ENCODE data around the gene FLT3LG.
A peak's percentile ranks its signal among the peaks of the same experiment; 100 is the strongest.

Gene FLT3LG

GRCh38 chr19:49487277-49488045 lies 13.4 kb downstream of the FLT3LG start, which contains the start of gene RPL13A:
RPL13A (plus strand) TSS chr19:49487608; CDS start chr19:49487630, 22 bp downstream.
- in situ Hi-C loops (cut with MboI; ENCODE audit: low pct_unique_long_range_greater_than_20kb, low sequenced_read_pairs, unreplicated experiment), result no loop called here
- TF ChIP-seq, protein P1, sequence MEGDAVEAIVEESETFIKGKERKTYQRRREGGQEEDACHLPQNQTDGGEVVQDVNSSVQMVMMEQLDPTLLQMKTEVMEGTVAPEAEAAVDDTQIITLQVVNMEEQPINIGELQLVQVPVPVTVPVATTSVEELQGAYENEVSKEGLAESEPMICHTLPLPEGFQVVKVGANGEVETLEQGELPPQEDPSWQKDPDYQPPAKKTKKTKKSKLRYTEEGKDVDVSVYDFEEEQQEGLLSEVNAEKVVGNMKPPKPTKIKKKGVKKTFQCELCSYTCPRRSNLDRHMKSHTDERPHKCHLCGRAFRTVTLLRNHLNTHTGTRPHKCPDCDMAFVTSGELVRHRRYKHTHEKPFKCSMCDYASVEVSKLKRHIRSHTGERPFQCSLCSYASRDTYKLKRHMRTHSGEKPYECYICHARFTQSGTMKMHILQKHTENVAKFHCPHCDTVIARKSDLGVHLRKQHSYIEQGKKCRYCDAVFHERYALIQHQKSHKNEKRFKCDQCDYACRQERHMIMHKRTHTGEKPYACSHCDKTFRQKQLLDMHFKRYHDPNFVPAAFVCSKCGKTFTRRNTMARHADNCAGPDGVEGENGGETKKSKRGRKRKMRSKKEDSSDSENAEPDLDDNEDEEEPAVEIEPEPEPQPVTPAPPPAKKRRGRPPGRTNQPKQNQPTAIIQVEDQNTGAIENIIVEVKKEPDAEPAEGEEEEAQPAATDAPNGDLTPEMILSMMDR (IDR thresholded peaks at IDR 0.05; ENCODE audit: extremely low read depth, insufficient read depth, missing control alignments), result no peak
- peak; percentile 97 for DNase-seq (ENCODE audit: low spot score)

- TF ChIP-seq, protein P1 (IDR thresholded peaks at IDR 0.05; ENCODE audit: extremely low read depth, insufficient read depth, missing control alignments), result no peak
- in situ Hi-C loops (cut with MboI; ENCODE audit: low pct_unique_long_range_greater_than_20kb, low sequenced_read_pairs, unreplicated experiment), result no loop called here
- no peak for DNase-seq (ENCODE audit: low spot score)
Observed at GRCh38 chr19:49488046-49488862, 14.2 kb downstream of the FLT3LG start.

GRCh38 chr19:49488863-49489537 lies 15.0 kb downstream of the FLT3LG start:
- in situ Hi-C loops (cut with MboI; ENCODE audit: low pct_unique_long_range_greater_than_20kb, low sequenced_read_pairs, unreplicated experiment), result no loop called here
- TF ChIP-seq, protein P1 (IDR thresholded peaks at IDR 0.05; ENCODE audit: extremely low read depth, insufficient read depth, missing control alignments), result no peak
- DNase-seq (ENCODE audit: low spot score), result no peak

DNA sequence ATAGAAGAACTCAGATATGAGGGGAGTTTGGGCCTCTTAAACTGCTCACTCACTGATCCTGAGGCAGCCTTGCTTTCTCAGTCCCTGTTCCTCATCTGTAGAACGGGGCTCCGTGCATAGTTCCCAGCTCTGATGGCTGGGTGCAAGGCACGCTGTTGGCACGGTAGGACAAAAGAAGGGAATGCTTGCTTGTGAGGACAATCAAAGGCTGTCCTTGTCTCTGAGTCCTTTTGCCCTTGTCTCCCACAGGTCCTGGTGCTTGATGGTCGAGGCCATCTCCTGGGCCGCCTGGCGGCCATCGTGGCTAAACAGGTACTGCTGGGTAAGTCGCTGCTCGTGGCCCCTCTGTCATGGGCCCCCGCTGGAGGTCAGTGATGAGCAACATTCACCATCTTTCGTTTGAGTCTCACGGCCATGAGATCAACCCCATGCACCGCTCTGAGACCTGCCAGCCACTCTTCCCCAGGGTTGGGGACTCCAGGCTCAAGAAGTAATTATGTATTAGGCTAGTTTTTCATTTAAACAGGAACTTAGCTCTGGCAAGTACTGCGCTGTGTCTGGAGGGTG lies 15.7 kb downstream of the FLT3LG start:
- no peak for DNase-seq (ENCODE audit: low spot score)
- TF ChIP-seq, protein P1 (IDR thresholded peaks at IDR 0.05; ENCODE audit: extremely low read depth, insufficient read depth, missing control alignments), result peak; percentile 38
- in situ Hi-C loops (cut with MboI; ENCODE audit: low pct_unique_long_range_greater_than_20kb, low sequenced_read_pairs, unreplicated experiment), result no loop called here

DNA sequence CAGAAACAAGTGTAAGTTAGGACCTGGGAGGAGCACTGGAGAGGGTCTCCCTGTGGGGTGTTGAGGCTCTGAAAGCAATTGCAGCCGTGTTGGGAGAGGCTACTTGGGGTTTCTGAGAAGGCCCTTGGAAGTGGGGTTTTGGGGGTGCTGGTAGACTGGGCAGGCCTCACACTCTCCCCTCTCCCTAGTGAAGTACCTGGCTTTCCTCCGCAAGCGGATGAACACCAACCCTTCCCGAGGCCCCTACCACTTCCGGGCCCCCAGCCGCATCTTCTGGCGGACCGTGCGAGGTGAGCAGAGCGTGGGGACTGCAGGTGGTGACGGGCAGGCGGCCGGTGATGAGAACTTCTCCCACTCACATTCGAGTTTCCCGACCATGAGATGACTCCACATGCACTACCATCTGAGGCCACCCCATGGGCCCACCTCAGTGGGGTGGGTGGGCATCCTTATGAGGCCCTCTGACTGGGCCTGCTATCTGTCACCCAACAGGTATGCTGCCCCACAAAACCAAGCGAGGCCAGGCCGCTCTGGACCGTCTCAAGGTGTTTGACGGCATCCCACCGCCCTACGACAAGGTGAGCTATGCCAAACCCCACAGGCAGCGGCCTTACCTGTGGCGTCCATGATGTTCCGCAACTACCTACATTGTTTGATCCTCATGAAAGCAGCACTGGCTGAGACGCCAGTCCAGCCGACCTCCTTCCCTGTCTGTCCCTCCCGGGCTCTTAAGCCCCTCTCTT lies 16.4 kb downstream of the FLT3LG start:
- in situ Hi-C loops (cut with MboI; ENCODE audit: low pct_unique_long_range_greater_than_20kb, low sequenced_read_pairs, unreplicated experiment), result no loop called here
- no peak for DNase-seq (ENCODE audit: low spot score)
- TF ChIP-seq, protein P1 (IDR thresholded peaks at IDR 0.05; ENCODE audit: extremely low read depth, insufficient read depth, missing control alignments), result no peak
